Measurements from ENCODE around the gene ATXN1L.
"Not testable (repeated sequence)": the region's sequence is repeated elsewhere in the genome, so short reads cannot be mapped to it uniquely, and the experiment has no call there.

ATXN1L gene, protein sequence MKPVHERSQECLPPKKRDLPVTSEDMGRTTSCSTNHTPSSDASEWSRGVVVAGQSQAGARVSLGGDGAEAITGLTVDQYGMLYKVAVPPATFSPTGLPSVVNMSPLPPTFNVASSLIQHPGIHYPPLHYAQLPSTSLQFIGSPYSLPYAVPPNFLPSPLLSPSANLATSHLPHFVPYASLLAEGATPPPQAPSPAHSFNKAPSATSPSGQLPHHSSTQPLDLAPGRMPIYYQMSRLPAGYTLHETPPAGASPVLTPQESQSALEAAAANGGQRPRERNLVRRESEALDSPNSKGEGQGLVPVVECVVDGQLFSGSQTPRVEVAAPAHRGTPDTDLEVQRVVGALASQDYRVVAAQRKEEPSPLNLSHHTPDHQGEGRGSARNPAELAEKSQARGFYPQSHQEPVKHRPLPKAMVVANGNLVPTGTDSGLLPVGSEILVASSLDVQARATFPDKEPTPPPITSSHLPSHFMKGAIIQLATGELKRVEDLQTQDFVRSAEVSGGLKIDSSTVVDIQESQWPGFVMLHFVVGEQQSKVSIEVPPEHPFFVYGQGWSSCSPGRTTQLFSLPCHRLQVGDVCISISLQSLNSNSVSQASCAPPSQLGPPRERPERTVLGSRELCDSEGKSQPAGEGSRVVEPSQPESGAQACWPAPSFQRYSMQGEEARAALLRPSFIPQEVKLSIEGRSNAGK

GRCh38 chr16:71845639-71846430 lies at the start of gene ATXN1L:
ATXN1L (plus strand) TSS chr16:71845976; CDS start chr16:71849741, 3,765 bp downstream.
- DNase-seq (ENCODE audit: low spot score): peak; percentile 99

- no peak for DNase-seq (ENCODE audit: low spot score)
Observed at GRCh38 chr16:71796501-71797097, 49.2 kb upstream of the ATXN1L start.

- DNase-seq (ENCODE audit: low spot score): no peak
Observed at GRCh38 chr16:71803305-71803690, 42.5 kb upstream of the ATXN1L start.

- peak; percentile 20 for DNase-seq (ENCODE audit: low spot score)
Observed at GRCh38 chr16:71807905-71808592, 37.7 kb upstream of the ATXN1L start.

- peak; percentile 91 for DNase-seq (ENCODE audit: low spot score)
Observed at GRCh38 chr16:71808593-71809459, 37.0 kb upstream of the ATXN1L start, which contains the start of gene AP1G1. AP1G1 (minus strand) TSS chr16:71808834; CDS start chr16:71789479, 19,355 bp downstream.

DNA sequence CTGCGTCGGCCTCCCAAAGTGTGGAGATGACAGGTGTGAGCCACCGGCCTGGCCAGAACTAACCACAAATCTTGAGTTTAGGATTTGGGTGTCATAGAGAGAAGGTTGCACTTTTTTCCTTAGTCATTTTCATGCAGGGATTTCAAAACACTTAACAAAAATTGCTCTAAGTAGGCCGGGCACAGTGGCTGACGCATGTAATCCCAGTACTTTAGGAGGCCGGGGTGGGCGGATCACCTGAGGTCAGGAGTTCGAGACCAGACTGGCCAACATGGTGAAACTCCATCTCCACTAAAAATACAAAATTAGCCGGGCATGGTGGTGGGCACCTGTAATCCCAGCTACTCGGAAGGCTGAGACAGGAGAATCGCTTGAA lies 35.6 kb upstream of the ATXN1L start:
- DNase-seq (ENCODE audit: low spot score): not testable (repeated sequence)

DNA sequence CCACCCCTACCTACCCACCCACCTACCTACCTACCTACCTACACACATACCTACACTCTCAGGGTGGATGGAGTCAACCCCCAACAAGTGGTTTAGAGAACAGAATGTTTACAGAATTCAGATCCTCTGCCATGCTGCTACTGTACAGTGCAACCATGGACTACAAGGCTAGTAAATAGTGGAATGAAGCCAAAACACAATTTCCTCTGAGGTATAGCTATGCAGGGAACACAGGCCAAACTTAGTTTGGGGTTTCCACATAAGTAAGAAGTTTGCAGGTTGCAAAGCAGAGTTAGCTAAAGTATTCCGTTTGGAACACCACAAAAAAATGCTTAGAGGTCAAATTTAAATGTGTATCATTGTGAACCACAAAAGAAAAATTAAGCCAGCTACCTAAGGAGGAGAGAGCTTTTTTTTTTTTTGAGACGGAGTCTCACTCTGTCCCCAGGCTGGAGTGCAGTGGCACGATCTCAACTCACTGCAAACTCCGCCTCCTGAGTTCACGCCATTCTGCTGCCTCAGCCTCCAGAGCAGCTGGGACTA lies 34.4 kb upstream of the ATXN1L start:
- DNase-seq (ENCODE audit: low spot score): no peak

DNA sequence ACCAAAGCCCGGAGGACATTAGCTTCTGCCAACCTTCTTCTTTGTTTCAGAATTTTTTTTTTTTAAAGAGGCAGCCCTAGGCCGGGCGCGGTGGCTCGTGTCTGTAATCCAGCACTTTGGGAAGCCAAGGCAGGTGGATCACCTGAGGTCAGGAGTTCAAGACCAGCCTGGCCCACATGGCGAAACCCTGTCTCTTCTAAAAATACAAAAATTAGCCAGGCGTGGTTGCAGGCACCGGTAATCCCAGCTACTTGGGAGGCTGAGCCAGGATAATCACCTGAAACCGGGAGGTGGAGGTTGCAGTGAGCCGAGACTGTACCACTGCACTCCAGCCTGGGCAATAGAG lies 28.6 kb upstream of the ATXN1L start:
- not testable (repeated sequence) for DNase-seq (ENCODE audit: low spot score)

GRCh38 chr16:71826533-71827017 lies 19.2 kb upstream of the ATXN1L start:
- DNase-seq (ENCODE audit: low spot score): no peak

GRCh38 chr16:71830359-71830758 lies 15.4 kb upstream of the ATXN1L start:
- DNase-seq (ENCODE audit: low spot score): no peak

DNA sequence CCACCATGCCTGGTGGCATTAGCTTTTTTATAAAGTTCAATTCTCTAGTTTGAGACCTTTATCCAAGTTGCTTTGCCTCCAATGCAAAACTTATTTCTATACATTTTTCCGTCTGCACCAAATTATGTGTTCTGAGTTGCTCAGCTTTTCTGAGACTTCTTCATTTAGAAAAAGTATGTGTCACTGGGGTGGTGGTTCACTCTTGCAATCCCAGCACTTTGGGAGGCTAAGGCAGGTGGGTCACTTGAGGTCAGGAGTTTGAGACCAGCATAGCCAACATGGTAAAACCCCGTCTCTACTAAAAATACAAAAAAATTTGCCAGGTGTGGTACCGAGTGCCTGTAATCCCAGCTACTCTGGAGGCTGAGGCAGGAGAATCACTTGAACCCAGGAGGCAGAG lies 14.1 kb upstream of the ATXN1L start:
- not testable (repeated sequence) for DNase-seq (ENCODE audit: low spot score)

DNA sequence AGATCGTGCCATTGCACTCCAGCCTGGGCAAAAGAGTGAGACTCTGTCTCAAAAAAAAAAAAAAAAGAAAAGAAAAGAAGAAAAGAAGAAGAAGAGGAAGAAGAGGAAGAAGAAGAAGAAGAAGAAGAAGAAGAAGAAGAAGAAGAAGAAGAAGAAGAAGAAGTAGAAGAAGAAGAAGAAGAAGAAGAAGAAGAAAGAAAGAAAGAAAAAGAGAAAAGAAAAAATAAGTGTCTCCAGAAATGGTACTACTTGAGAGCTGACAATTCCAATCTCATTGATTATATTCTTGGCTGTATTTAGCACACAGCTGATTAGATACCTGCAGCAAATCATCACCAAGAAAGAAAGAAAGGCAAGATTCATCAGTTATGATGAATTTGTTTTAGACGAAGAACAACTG lies 13.7 kb upstream of the ATXN1L start:
- DNase-seq (ENCODE audit: low spot score): not testable (repeated sequence)

DNA sequence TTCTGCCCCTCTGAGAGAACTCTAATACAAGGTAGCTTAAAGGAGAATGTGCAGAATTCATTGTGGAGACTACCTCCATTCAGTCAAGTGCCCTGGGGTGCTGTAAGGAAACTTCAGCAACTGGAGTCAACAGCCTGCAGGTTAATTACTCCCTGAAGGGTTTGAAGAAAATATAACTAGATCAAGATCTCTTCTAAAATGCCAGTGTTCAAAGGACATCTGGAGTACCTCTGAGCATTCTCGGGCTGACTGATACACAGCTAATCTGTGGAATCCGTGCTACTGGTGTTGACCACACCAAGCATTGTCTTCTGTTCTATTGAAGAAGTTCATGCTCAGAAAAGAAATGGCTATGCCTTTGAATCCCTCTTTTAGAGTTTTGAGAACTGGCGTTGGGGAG lies 11.5 kb upstream of the ATXN1L start:
- DNase-seq (ENCODE audit: low spot score): no peak

DNA sequence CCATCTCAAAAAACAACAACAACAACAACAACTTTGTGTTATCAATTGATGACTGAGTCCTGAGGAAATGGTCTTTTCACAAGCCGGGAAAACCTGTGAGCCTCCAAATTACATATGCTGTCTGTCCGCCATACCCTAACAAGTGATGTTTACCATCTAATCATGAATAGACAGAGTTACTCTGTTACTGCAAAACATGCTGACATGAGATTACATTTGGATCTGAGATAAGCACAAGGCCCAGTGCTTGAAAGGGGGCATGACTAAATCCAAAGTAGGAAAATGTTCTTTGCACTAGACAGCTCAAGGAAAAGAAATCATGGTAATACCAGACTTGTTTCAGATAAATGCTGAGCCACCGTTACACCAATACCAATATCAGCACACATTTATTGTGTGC lies 8.6 kb upstream of the ATXN1L start:
- no peak for DNase-seq (ENCODE audit: low spot score)

- no peak for DNase-seq (ENCODE audit: low spot score)
Observed at GRCh38 chr16:71840052-71840451, 5.7 kb upstream of the ATXN1L start.

GRCh38 chr16:71843572-71843971 lies 2.2 kb upstream of the ATXN1L start:
- no peak for DNase-seq (ENCODE audit: low spot score)

- DNase-seq (ENCODE audit: low spot score): no peak
Observed at GRCh38 chr16:71846431-71846830, 655 bp downstream of the ATXN1L start.

DNA sequence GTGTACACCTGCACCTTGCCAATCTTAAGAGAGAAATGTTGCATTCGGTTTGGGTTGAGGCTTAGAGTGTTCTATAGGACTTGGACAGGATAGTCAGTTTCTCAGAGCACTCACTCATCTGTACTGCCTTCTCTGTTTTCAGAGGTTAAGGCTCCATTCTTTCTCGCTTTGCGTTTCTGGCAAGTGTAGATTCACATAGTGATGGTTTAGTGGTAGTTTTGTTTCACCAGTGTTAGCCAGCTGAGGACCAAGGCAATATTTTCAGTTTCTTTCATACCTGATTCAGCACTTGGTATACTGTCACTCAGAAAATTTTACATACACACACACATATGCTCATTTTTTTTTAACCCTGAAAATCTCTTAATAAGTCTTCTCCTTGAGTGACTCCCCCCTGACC lies 1.3 kb downstream of the ATXN1L start:
- no peak for DNase-seq (ENCODE audit: low spot score)

DNA sequence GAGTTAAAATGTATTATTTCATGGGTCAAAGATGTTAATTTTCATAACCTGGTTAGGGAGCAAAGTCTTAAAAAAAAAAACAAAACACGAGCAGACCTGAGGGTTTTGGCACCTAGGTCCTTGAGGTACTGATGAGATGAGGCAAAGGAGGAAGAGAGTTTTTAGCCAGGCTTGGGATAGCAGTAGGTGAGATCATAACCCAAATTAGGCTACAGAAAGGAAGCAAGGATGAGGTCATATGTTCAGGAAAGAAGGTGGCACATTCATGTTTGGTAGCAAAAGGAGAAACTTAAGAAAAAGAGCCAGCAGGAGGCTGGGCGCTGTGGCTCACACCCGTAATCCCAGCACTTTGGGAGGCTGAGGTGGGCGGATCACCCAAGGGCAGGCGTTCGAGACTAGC lies 2.8 kb downstream of the ATXN1L start:
- DNase-seq (ENCODE audit: low spot score): no peak

DNA sequence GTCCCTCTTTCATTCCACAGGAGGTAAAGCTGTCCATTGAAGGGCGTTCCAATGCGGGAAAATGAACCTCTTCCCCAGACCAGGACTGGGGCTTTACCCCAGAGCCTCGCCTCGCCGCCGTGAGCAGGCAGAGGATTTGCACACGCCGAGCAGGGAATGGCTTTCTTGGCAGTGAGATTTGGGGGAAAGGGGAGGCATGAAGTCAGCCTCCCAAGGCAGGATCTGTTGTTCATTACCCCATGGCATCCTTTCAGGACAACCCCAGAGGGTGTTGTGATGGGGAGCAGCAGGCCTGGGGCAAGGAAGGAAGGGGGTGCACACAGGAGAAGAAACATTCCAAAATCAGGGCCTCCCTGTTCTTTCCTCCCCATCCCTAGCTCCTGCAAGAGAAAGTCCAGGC lies 6.0 kb downstream of the ATXN1L start:
- DNase-seq (ENCODE audit: low spot score): no peak

All from D341Med (cell line).